GM12878 (cell line): ENCODE results near the gene NOD1.

Experiments
- EP300 ChIP-seq, 2 experiments: fragments of 150-350 bp in 1 of 2; IDR thresholded peaks; 2 replicates each; pipeline ENCODE4 v1.6.1; 2011 to 2012; ENCODE audit warnings: low read depth in 2 of 2, low read length in 2 of 2, borderline replicate concordance in 1 of 2, improper control_type of control experiment in 1 of 2, inconsistent platforms in 1 of 2; ENCODE audit not compliant: control insufficient read depth in 1 of 2
- POLR2AphosphoS5 ChIP-seq: IDR thresholded peaks from 2 replicates; pipeline ENCODE4 v1.6.1; 2011; ENCODE audit warnings: mild to moderate bottlenecking, low read length, inconsistent platforms
- TF ChIP-seq, protein P1 (sequence below): IDR thresholded peaks from 2 replicates; pipeline ENCODE4 v1.6.1; 2012; ENCODE audit warnings: low read depth, low read length, improper control_type of control experiment
- TF ChIP-seq, protein P2 (sequence below): IDR thresholded peaks from 2 replicates; pipeline ENCODE4 v1.6.1; 2012; ENCODE audit warnings: low read length, inconsistent platforms

GRCh38 chr7:30503274-30504212 lies 25.0 kb upstream of the NOD1 start:
- TF ChIP-seq, protein P1, sequence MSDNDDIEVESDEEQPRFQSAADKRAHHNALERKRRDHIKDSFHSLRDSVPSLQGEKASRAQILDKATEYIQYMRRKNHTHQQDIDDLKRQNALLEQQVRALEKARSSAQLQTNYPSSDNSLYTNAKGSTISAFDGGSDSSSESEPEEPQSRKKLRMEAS: no peak
- TF ChIP-seq POLR2AphosphoS5 (no peak), EP300 (IDR thresholded peaks at IDR 0.05; ENCODE audit: borderline replicate concordance in 1 of 2, control insufficient read depth in 1 of 2, low read depth in 2 of 2, low read length in 2 of 2) (no peak)
- TF ChIP-seq, protein P2, sequence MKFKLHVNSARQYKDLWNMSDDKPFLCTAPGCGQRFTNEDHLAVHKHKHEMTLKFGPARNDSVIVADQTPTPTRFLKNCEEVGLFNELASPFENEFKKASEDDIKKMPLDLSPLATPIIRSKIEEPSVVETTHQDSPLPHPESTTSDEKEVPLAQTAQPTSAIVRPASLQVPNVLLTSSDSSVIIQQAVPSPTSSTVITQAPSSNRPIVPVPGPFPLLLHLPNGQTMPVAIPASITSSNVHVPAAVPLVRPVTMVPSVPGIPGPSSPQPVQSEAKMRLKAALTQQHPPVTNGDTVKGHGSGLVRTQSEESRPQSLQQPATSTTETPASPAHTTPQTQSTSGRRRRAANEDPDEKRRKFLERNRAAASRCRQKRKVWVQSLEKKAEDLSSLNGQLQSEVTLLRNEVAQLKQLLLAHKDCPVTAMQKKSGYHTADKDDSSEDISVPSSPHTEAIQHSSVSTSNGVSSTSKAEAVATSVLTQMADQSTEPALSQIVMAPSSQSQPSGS: no peak; the same call in 1 of the 2 replicates
